GM19023 (cell line): ENCODE measurements around the gene TMEM150B.

ENCODE experiments used
- ATAC-seq: cut with Tn5 transposase; IDR thresholded peaks from one replicate; pipeline ENCODE4 v1.9.1; 2021; ENCODE audit warnings: mild to moderate bottlenecking, moderate library complexity; ENCODE audit not compliant: unreplicated experiment

TMEM150B gene

DNA sequence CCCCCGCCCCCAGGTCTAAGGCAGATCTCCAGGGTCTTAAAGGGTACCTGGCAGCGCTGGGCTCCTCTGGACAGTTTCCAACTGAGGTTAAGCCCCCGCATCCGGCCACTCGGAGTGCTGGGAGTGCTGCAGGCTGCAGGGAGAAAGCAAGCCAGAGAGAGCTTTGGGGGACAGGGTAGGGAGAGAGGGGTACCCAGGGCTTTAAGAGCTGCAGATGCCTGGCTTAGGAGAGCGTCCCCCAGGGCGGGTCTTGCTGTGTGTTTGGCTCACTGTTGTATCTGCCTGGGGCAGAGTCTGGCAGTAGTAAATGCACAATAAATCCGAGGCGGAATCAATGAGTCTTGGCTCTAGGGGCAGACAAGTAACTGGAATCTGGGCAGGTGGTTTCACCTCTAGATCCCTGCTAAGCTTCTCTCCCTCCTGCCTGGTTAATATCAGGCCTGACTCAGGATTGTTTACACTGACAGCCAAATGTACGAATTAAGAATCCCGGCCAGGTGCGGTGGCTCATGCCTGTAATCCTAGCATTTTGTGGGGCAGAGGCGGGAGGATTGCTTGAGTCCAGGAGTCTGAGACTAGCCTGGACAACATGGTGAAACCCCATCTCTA, 30.2 kb upstream of the TMEM150B start:
- no peak for ATAC-seq

DNA sequence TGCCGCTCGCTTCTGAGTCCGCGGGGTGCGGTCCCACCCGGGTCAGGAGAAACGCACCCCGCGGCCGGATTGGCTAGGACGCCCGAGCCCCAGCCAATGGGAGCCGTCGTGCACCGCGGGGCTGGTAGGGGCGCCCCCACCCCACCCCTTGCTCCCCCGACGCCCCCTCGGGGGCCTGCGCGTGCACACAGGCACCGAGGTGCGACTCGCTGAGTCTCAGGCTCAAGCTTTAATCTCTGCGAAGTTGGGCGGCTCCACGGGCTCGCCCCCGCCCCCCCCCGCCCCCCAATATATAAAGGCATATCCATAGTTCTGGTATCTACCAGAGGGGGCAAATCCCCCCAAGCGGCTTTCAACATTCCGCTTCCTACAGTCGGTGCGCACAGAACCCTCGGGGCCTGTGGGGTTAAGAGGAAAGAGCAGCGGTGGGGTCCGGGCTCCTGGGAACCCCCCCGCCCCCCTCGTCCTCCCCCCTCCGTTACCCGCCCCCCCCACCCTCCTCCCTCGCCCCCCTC, 29.6 kb upstream of the TMEM150B start, which contains the start of gene COX6B2:
Gene COX6B2 (minus strand): TSS at position 22 of the 515 bp plus-strand sequence. CDS start 198 bp downstream, outside the sequence.
- ATAC-seq, result no peak

DNA sequence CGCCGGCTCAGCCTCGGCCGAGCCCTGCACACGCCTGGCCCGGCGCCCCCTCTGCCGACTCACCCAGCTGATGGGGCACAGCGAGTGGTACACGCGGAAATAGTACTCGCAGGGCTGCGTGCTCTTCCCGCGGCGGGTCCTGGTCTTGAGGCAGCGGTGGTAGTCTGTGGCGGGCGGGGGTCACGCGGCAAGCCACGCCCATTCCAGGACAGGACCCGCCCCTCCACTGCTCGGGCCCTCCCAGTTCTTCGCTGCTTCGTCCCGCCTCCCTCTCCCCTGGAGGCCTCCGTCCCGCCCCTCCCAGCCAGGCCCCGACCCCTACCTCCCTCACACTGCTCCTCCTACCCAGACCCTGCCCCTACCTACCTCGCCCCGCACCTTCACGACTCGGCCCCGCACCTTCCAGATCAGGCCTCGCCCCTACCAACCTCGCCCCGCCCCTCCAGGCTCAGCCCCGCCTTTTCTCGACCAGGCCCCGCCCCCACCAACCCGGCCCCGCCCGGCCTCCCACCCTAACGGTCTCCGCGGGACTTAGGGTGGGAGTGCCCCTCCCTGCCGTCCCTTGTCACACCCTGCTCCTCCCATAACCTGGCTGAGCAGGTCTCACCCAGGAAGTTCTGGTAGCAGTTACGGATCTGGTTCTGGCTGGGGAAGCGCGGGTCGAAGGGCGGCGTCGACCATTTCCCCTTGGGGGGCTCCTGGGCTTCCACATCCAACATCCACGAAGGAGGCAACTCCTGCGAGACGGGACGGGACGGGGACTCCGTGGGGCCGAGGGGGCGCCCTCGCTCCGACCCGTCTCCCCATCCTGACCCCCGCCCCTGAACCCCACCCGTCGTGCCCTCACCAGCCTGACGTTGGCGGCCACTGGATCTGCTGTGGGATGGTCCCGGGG, 28.9 kb upstream of the TMEM150B start:
- no peak for ATAC-seq

DNA sequence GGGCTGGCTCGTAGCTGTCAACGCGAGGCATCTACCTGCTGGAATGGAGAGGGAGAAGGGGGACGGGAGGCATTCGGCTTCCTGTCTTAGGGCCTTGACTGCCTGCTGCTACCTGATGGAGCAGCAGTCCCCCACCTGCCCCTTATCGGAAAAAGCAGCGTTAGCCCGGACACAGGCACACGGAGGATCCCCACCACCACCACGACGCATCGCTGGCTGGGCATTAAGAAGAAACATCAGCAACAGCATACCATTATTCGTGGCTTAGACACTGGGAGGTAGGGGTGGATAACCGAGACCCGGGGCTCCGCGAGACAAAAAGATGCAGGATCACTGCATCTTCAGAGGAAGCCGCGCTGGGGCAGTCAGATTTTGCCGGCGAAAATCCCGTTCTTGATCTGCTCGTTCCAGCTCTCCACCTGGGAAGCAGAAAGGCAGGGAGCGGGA, 28.2 kb upstream of the TMEM150B start:
- no peak for ATAC-seq

DNA sequence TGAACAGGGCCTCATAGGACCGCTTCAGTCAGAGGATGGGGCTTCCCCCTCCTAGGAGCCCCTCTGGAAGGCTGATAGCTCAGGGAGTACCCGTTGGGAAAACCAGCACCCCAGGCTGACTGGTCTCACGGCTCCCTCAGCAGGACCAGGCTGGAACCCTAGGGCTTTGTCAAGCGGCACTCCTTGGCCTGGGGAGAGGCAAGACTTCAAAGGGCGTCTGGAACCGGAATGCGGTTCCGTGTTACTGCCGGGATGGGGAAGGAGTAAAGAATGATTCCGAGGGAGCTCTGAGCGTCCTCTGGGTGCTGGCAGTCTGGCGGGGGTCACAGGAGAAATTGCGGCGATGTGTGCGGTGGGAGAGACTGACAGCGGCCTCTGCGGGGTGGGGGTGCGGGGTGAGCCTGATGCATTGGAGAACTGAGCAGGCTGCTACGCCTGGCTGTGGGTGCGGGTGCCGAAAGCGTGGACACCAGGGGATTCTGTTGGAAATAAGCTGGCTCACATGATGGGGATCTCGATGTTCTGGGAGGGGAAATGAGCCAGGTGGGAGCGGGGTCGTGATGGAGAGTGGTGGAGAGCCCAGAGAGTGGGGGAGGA, 27.5 kb upstream of the TMEM150B start:
- ATAC-seq, result no peak

DNA sequence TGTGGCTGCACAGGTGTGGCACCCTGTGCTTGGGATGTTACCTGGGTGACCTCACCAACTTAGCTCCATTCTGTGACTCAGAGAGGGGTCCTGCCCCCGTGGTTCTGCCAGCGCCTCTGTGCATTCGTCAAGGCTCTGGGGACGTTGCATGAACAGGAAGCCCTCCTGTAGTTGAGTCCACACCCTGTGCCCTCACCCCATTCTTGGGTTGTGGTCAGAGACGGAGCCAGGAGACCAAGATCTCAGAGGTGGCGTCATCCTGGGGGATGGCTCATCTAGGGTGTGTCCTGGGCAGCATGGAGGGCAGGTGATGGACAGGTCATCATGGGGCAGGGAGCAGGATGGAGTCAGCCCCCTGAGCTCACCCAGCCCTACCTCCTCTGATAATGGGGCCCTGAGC, 26.9 kb upstream of the TMEM150B start:
- no peak for ATAC-seq

DNA sequence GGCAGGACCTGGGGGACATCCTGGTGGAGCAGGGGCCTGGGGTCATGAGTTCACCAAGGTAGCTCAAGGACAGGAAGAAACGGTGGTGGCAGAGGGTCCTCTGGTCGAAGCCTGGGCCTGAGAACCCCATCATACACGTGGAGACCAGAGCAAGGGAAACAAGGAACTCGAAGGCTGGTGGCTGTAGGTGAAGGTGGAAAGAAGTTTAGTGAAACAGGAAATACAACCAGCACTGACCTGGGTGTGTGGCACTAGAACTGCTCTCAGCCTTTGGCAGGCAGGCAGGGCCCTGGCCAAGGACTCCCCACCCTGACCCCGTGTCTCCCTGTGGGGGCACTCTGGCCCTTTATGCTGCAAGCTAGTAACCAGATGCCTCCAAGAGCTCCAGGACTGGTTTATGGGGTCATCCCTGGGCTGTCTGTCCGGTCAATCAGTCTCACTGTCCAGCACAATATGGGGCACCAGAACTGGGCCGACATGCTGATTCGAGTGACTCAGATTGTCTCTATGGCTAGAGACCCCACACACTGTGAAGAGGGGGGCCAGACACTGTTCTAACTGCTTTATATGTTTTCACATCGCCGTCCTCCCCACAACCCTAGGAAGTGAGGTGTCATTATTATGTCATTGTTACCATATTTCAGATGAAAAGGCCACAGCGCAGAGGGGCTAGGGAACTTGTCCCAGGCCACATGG, 25.6 kb upstream of the TMEM150B start:
- ATAC-seq, result no peak

DNA sequence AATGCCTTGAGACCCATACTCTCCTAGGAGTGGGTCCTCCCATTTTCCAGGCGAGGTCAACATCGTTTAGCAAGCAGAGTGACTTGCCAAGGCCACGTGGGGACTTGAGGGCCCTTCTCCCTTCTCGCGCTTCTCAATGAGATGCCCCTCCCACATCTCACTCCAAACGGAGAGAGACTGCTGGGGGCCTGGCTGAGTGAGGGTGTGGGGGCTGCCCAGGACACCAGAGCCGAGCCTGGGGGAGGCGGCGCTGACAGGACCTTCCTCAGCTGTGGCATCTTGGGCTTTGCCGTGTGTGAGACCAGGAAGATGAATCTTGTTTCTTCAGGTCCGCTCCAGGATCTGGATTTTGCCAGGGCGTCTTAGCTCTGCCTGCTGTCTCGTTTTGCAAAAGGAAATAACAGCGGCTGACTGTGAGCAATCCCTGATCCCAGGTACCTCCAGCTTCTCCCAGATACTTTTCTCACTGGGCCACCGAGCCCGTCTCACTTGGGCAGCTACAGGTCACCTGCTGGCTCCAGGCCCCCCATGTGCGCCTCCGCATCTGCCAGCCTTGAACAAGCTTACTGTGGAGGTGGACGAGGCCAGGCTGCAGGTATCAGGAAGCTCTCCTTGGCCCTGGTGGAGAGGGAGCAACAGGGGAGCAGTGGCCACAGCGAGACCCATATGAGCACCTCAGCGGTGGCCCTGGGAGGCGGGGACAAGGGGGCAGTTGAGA, 23.3 kb upstream of the TMEM150B start:
- ATAC-seq, result no peak

DNA sequence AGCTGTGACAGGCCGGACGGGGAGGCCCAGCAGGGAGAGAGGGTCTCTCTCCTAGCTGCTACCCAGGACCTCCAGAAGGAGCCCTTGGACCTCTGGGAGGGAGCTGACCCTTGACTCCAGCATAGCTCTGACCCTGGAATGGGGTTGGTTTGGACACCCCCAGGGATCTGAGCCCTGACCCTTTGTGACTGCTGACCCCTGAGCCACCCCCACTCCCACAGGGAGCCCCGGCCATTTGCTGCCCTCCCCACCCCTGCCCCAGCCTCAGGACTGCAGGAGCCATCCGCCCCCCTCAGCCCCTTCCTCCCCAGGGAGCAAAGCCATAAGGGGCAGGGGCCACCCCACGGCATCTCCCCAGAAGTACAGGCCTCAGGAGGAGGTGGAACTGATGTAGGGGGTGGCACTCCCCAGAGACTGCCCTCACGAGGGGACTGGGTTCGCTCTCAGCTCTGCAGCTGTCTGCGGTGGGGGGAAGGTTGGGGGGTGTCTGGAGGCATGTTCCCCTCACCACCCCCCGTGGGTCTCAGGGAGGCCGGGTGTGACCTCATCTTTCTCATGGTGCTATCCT, 22.4 kb upstream of the TMEM150B start:
- ATAC-seq, result no peak

DNA sequence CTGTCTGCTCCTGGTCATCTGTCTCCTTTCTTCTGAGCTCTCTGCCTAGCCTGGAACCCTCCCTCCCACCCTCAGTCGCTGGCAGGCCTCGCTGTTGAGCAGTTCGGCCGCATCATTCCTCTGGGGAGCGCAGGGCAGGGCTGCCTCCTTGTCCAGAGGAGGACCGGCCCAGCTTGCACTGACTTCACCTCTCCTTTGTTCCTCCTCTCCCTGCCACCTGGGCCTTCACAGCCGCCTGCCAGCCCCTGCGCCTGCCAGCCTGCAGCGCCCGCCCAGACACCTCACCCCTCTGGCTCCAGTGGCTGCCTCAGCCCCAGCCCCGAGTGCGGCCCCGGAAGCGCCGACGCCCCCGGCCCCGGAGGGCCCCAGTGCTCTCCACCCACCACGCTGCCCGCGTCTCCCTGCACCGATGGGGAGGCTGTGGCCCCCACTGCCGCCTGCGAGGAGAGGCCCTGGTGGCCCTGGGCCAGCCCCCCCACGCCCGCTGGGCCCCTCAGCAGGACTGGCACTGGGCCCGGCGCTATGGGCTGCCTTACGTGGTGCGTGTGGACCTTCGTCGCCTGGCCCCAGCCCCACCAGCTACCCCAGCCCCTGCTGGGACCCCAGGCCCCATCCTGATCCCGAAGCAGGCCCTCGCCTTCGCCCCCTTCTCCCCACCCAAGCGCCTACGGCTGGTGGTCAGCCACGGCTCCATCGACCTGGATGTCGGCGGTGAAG, 21.7 kb upstream of the TMEM150B start:
- ATAC-seq, result no peak

DNA sequence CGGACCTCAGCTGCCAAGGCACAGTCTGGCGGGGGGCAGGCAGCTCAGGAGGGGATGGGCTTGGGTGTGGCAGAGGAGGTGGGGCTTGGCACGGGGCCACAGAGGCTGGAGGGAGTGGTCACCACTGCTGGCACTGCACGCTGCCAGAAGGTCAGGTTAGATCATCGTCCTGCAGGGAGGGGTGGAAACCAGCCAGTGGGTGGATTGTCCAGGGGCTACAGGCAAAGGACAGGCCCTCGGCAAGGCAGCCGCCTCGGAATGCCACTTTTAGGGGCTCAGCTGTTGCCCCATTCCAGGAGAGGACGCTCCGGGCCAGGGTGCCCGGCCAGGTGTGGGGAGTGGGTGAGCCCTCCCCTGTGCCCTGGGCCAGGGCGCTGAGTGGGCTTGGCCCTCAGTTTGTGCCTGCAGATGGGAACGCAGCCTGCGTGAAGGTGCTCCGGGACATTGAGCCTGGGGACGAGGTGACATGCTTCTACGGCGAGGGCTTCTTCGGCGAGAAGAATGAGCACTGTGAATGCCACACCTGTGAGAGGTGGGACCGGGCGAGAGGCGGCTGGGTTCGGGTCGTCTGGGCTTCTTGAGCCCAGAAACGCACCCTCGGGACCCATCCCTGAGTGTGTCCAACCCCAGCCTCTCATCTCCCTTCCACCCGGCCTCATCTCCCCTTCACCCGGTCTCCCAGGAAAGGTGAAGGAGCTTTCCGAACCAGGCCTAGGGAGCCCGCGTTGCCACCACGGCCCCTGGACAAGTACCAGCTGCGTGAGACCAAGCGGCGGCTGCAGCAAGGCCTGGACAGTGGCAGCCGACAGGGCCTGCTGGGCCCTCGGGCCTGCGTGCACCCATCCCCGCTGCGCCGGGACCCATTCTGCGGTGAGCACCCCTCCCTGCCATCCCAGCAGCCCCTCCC, 20.9 kb upstream of the TMEM150B start:
- ATAC-seq, result no peak

DNA sequence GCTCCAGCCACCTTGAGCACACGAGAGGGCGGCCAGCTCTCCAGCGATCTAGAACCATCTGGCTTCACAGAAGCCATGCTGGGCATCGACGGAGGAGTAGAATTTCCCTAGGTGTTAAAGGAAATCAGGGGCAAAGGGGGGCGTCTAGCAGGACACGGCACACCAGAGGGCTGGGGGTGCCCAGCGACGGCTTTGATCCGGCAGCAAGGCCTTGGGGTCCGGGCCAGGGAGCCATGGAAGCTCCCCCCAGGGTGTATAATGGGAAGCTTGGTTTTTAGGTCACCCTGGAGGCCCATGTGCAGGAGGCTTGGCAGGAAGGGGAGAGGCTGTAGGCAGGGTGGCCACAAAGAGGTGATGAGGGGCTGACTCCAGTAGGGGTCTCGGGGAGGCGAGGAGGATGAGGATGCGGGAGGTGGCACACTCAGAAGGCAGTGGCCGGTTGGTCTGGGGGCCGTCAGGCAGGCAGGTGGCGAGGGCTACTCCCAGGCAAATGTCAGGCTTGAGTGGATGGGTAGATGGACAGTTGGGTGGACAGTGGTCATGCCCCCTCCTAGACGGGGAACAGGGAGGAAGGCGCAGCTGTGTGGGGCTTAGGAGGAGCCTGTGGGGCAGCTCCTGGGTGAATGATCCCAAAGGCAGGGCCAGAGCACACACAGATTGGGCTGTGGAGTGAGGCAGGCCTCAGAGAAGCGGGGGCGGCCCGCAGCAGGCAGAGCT, 20.1 kb upstream of the TMEM150B start:
- no peak for ATAC-seq

DNA sequence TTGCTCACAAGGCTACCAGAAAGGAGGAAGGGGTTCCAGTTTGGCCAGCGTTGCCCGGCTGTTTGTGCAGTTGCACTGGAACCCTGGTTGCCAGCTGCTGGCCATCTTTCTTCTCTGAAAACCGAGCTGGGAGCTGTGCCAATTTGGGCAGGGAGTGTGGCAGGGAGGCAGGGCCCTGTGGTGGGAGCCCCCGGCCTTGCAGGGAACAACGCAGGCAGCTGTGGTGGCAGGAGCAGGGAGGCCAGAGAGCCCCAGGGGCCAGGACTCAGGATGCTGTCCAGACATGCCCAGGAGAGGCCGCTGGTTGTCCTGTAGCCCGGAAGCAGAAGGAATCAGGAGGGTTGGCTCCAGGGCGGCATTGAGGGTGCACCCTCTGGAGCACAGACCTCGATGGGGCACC, 19.3 kb upstream of the TMEM150B start:
- ATAC-seq, result no peak

DNA sequence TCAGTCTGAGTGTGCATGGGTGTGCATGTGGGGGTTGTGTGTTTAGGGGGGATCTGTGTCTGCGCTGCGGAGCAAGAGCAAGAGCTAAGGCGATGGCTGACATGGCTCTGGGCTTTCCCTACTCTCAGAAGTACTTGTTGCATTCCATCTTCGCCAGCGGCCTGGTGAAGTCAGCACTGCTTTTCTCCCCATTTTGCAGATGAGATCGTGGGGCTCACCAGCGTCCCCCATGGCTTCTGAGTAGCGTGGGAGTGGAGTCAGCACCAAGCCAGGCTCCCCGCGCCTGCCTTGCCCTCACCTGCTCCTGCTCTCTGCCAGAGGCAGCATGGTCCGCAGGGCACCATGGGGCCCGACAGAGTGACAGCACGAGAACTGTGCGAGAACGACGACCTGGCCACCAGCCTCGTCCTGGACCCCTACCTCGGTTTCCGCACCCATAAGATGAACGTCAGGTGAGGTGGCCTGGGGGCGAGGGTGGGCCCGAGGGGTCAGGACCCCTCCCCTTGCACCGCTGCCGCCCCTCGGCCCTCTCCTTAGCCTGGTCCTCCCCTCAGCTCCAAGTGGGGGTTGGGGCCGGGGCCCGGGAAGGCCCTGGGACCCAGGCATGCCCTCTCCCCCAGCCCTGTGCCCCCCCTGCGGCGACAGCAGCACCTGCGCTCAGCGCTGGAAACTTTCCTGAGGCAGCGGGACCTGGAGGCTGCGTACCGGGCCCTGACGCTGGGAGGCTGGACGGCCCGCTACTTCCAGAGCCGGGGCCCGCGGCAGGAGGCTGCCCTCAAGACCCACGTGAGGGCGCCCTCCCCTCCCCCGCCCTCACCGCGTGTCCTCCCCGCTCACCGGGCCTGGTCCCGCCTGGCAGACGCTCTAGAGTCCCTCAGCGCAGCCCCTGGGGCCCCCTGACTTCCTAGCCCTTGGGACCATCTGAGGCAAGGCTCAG, 16.7 kb upstream of the TMEM150B start:
- no peak for ATAC-seq

DNA sequence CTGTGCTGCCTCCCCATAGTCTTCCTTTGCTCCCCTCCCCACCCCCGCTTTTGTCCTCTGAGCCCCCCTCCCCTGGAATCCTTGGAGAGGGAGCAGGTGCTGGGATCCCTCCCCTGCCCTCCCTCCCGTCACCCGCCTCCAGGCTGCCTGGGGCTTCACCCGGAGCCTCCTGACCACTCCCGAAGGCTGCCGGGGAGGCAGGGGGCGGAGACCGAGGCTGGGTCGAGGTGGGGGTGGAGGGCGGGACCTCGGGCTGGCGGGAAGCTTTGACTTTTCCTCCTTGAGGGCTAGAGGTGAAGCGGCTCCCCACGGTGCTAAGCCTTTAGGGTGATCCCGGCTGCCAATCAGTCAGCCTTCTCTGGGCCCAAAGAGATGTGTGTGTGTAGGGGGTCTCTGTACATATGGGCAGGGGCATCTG, 16.0 kb upstream of the TMEM150B start:
- ATAC-seq, result no peak

DNA sequence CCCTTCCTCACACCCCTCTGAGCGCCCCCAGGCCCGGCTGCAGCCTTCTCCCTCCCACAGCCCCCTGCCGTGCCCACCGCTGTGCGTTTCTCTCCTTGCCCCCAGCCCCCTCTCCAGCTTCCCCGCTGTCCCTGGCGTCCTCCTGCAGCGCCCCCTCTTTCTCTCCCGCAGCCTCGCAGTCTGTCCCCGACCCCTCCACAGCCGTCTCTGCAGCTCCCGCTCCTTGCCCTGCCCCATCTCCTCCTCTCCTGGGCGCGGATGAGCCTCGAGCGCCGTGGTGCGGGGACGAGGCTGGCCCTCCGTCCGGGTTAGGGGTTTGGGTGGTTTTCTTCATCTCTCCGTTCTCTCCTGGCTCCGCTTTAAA, 15.6 kb upstream of the TMEM150B start:
- ATAC-seq, result no peak
